Heart left ventricle (tissue), 13 donors: ENCODE results near the gene COMTD1.
"Not testable (repeated sequence)": the region's sequence is repeated elsewhere in the genome, so short reads cannot be mapped to it uniquely, and the experiment has no call there.

Experiments
- POLR2A ChIP-seq, 2 donors: fragments of 450-650 bp; IDR thresholded peaks; one replicate each; pipeline ENCODE4 v1.6.1; 2017; ENCODE audit warnings: antibody characterized with exemption in 2 of 2, mild to moderate bottlenecking in 2 of 2, moderate library complexity in 2 of 2
- TF ChIP-seq, protein P1 (sequence below), 12 donors: fragments of 200-600 bp; sonication (generic) in 4 of 12; IDR thresholded peaks; one replicate each; pipeline versions ENCODE4 v1.5.0 to v1.8.0; 2018 to 2022; ENCODE audit warnings: antibody characterized with exemption in 12 of 12, mild to moderate bottlenecking in 5 of 12
- donor health status: ischemic (EF 13 %, LVEDD 7.1; RV severe dilation, severe dysfunction).
- donor health status: DM: no; HTN: yes; CAD: no.
- donor health status: DM: no; HTN: no; CAD: no.
- donor health status: ischemic (EF 25% LVEDD 6.9; RV normal size, moderate dysfunction).
- donor health status: ischemic (EF 25% LVEDD 5.7; RV mildly dilated, moderate dysfunction).
- donor health status: ischemic (EF 35%, LVEDD 5.7; RV mildly dilated, moderate dysfunction).
- donor health status: nonischemic (EF 11% LVEDD 7.7; RV severe dilation, severe dysfunction).
- donor health status: DM: yes; HTN: yes; CAD: no.
- donor health status: PGD.
- donor health status: ischemic (EF 29% LVEDD 5.4; RV normal size, mild dysfunction).
- donor health status: nonischemic (EF 23%, LVEDD 6.1; RV moderate dilation, normal function).

GRCh38 chr10:75194625-75195024 lies 41.1 kb downstream of the COMTD1 start:
- TF ChIP-seq, protein P1, sequence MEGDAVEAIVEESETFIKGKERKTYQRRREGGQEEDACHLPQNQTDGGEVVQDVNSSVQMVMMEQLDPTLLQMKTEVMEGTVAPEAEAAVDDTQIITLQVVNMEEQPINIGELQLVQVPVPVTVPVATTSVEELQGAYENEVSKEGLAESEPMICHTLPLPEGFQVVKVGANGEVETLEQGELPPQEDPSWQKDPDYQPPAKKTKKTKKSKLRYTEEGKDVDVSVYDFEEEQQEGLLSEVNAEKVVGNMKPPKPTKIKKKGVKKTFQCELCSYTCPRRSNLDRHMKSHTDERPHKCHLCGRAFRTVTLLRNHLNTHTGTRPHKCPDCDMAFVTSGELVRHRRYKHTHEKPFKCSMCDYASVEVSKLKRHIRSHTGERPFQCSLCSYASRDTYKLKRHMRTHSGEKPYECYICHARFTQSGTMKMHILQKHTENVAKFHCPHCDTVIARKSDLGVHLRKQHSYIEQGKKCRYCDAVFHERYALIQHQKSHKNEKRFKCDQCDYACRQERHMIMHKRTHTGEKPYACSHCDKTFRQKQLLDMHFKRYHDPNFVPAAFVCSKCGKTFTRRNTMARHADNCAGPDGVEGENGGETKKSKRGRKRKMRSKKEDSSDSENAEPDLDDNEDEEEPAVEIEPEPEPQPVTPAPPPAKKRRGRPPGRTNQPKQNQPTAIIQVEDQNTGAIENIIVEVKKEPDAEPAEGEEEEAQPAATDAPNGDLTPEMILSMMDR (IDR thresholded peaks at IDR 0.05), result not testable (repeated sequence)
- not testable (repeated sequence) for TF ChIP-seq POLR2A (IDR thresholded peaks at IDR 0.05)
